ENCODE data around the gene AQP12A.
"Not testable (repeated sequence)": the region's sequence is repeated elsewhere in the genome, so short reads cannot be mapped to it uniquely, and the experiment has no call there.

AQP12A gene

DNA sequence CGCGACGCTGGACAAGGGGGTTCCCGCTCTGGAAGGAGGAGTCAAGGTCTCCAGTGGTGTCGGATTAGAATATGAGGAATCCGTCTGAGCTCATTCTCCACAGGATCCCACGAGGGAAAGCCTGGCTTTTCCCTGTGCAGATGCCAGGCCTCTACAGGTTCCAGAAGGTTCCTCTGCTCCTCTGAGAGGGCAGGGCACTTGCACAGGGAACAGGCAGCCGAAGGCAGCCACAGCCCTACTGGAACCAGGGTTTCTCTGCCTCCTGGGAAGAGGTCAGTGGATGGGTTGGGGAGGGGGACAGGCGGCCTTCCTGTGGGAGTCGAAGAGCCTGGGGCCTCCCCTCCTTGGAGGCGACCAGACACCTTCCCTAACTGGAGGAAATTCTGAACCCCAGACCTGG lies 1.7 kb upstream of the AQP12A start:
- no peak for DNase-seq

DNA sequence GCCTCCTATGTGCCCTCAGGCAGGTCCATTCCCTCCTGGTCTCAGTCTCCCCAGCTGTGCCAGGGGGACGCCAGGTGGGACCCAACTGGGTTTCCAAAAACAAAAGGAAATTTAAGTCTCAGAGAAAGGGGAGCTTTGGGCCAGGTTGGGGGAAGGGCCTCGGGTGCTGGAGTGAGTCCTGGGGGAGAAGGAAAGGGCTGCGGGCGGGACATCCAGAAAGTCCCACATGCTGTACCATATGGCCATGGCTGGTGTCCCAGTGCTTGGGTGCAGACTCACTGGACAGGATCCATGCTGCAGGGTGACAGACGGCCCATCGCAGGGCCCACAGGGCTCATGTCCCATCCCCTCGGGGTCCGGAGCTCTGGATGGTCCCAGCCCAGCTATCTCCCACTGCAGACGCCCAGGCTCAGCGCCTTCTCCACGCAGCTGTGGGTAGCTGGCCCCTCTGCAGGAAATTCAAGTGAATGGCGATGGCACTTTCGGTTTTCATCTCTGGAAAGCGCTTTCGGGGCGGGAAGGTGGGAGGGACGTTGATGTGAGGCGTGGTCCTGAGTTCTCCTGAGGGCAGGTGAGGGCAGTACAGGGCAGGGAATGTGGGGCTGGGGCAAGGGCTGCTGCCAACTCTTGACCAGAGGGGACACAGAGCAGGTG lies 1.1 kb upstream of the AQP12A start:
- not testable (repeated sequence) for DNase-seq

DNA sequence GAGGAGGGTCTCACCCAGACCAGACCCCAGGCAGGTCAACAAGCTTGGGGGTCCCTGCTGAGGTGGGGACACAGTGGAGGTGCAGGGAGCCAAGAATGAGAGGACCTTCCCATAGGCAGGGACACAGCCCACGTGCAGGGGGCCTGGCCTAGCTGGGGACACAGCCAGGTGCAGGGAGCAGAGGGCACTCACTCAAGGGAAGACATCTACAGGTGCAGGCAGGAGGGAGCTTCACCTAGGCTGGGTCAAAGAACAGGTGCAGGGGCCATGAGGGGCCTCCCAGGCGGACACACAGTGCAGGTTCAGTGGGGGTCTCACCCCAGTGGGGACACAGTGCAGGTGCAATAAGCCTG lies 615 bp upstream of the AQP12A start:
- not testable (repeated sequence) for DNase-seq

DNA sequence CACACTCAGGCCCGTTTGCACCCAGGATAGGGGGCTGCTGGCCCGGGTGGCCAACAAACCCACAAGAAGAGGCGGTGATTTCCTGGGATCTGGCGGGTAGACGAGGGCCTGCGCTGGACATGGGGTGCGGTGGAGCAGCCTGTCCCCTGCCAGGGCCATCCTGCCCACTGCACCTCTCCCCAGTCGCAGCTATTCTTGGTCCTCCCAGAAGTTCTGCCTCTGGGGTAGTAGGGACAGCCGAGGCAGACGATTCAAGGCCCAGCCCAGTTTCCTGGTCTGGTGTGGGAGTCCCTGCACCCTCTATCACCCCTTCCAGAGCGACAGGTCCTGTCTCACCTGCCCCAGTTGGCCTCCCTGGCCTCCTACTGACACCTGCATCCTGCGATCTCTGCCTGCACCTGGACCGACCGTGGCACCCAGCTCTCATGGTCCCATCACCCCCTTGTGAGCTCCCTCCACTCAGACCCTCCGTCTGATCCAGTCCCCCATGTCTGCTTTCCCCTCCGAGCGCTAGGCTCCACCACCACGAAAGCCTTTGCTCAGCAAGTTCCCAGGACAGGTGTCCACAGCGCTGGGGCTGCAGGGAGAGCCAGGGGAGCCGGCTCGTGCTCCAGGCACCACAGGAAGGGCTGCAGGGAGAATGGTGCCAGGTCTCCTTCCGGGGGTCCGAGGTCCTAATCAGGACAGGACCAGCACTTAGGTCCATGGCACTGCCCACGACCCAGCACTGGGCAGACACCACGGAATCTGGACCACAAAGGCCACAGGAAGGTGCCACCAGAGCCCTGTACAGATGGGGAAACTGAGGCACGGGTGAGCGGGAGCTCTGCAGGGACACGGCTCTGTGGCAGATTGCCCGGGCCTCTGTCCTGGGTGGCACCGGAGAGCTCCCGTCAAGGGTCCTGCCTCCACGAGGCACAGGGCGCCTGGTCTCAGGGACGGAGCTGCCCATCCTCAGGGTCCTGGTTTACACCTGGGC lies 1.2 kb downstream of the AQP12A start:
- DNase-seq, result not testable (repeated sequence)

DNA sequence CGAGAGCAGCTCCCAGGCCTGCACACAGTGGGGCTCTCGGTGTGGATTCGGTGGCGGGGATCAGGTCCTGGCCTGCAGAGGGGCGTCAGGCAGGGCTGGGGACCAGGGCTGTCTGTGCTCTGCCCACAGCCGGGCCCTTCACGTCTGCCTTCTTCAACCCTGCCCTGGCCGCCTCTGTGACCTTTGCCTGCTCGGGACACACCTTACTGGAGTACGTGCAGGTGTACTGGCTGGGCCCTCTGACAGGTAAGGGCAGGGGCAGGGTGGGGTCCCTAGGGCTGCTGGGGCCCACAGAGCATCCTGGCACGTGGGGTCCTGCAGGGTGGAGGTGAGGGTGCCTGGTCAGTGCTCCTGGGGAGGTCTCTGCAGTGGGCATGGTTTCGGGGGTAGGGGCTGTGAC lies 2.6 kb downstream of the AQP12A start:
- not testable (repeated sequence) for DNase-seq

DNA sequence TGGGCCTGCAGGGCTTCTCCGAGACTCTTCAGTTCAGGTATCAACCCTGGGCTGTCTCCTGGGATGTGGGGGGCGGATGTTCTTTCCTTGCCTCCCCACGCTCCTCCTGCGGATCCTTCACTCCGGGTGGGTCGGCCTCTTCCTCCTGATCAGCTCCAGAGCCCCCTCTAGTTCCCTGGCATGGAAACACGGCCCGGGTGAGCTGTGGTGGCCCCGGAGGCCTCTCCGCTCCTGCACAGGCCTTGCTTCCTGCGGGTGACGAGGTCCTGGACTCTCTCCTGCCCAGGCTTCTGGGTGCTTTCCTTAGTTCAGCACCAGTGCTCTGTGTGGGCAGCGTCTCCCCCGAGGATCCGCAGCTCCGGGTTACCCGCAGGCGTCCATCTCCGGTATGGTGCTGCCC lies 3.9 kb downstream of the AQP12A start:
- not testable (repeated sequence) for DNase-seq

DNA sequence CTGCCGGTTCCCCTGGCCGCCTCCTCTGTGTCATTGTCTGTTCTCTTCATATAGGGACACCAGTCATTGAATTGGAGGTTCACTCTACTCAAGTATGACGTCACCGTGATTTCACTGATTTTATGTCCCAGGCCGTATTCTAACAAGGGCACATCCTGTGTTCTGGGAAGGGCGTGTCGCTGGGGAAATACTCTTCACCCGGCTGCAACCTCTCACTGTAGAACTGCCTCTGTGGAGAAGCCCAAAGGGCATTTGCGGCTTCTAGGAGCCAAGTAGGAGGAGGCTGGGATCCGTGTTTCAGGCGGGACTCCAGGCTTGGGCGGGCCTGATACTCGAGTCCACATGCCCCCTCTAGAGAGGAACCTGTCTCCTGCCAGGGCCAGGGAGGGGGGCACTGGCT lies 4.8 kb downstream of the AQP12A start:
- DNase-seq, result not testable (repeated sequence)

DNA sequence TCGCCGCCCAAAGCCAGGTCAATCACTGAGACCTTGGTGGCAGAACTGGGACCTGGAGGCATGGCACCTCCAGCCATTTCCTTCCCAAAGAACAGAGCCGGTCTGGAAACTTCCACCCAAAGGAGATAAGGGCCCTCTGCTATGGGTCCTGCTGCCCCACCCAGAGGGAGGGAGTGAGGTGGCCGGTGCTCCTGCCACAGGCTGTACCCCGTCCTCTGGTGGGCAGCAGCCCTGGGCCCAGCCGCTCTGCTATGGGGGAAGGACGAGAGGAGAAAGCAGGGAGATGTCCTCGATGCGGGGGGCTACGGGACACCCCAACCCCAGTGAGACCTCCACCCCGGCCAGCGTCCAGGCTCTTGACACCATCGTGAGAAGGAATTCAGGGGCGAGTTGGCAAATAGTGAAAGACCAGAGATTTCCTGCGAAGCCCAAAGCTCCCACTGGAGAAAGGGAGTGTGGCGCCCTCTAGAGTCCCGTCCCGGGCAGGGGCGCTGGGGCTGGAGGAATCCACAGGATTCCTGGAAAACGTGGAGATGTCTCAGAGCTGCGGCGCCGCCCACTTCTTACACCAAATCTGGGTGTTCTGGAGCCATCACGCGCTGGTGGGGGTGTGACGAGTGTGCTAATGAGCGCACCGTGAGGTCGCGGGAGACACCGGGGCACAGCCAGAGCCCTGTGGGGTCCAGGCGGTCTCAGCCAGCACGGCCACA lies 7.3 kb downstream of the AQP12A start:
- DNase-seq, result not testable (repeated sequence)

DNA sequence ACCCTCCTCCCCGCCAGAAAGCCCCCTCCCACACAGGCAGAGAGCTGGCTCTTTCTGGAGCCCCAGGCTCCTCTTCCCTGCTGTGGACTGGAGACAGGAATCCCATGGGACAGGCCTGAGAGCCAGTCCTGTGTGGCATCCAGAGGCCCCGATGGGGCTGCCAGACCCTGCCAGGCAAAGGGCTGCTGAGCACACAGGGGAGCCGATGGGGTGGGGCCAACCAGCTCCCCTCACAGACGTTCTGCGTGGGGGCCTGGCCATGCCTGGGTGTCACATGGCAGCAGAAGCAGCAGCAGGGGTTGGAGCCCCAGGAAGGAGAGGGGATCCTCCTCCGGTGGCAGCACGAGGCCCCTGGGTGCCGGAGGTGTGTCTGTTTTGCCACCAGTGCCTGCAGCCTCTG lies 8.2 kb downstream of the AQP12A start:
- not testable (repeated sequence) for DNase-seq

DNA sequence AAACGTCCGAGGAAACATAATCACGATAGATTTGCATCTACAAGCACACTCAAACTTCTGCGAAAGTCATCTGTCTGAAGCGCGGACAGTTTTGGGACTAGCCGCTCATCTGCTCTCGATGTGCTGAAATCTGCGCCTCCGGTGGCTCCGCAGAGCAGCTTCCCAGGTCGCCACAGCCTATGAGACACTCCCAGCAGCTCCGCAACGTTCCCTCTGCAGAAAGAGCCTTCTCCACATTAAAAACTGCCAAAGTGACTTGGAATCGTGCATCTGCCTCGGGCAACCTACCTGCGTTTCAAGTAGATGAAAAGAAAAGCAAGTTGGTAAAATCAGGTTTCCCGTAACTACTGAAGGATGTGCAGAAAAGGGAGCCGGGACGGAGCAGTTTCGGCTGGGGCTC lies 8.9 kb downstream of the AQP12A start:
- DNase-seq, result not testable (repeated sequence)

DNA sequence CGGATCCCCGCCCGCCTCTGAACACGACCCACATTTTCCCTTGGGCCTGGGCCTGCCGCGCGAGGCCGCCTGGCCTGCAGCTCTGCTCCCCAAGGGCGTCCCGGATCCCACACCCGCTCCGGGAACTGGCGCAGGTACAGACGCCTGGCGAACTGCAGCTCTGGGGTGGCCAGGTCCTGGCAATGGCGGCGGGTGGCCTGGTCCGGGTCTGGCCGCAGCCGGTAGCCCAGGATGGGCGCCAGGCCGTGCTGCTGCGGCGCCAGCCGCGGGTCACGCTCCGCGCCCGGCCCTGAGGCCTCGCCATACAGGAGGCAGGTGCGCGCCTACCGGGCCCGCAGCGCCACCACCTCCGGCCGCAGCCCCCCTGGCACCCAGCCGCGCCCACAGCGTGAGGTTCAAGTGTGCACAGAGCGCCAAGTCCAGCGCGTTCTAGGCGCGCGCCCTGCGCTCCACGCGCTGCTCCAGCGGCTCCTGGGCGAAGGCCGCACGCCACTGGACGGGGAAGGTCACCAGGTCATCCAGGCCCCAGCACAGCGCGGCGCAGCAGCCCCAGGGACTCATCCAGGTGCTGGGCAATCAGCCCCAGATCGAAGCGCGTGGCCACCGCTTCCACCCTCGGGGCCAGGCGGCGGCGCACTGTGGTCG lies 9.5 kb downstream of the AQP12A start:
- DNase-seq, result no peak

DNA sequence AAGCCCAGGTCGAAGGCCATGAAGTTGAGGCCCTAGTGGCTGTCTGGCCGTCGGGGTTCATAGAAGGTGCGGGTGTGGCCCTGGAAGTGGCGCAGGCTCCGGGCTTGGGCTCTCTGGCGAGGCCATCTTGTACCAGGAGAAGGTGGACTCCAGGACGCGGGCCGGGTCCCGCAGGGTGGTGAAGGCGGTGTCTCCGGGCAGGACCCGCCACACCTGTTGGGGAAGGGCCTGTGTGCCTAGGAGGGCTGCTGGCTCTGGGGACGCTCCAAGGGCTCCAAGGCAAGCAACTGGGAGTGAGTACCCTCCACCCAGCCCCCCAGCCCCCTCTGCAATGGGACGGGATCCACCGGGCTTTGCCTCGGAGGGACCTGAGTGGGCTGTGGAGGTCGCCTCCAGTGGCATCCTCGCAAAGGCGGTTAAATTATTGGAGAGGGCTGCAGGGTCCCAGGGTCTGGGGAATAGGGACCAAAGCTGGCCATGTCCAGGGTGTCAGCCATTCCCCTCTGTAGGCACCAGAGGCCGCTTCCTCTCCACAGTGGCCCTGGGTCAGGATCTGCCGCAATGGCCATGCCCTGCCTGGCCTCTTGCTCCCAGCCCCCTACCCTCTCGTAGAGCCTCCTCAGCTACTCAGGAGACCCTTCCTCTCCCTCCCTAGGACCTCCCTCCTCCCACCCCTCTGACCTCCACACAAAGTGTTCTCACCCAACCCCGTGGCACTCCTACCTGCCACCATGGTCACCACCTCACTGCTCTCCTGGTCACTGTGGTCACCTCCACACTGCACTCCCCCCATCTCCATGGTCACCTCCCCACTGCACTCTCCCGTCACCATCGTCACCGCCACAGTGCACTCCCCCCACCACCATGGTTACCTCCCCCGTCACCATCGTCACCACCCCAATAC lies 10.3 kb downstream of the AQP12A start:
- DNase-seq, result no peak

DNA sequence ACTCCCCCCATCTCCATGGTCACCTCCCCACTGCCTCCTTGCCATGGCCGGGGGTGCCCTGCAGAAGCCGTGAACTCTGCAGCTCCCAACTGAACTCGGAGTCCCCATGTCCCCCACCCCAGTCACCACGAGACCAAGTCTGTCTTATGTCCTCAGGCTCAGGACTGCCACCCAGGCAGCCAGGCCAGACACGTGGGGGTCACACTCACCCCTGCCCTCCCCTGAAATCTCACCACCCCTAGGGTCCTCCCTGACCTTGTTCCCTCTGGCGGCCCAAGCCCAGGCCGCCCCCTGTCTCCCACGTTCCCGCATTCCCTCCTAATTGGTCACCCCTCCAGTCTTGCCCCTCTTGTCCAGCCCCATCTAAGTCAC lies 11.0 kb downstream of the AQP12A start:
- DNase-seq, result no peak

DNA sequence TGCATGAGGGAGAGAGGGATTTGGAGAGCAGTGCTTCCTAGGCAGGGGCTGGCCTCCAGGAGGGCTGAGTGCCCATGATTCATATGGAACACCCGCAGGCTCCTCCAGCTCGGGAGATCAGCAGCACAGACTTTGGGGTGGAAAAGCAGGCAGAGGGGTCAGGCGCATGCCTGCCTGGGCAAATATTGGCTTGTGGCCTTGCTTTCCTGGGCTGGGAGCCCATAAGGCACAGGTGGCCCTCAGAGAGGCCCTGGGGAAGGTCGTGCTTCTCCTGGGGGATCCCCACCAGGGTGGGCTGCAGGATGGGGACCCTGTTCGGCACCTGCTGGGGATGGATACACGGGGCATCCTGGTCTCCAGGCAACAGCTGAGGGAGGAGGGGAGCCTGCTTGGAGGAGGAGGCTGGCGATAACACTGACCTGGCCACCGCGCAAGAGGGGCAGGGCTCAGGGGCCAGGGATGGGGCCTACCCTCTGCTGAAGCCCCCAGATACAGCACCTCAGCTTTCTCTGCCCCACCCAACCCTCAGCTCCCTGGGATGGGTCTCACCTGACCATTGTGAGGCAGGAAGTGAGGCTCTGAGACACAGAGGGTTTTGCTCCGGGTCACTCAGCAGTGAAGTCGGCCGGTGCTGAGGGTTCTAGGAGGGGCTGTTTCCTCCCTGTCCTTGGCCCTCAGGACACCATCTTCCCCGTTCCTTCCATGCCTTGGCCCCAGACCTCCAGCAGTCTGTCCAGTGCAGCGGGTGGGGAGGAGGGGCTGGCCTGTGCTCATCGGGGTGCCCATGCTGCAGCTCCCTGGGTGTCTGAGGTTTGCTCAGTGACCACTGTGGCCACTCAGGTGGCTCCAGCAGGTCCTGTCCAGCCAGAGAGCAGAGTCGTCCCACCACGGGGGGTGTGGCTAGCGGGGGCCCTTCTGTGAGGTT lies 12.0 kb downstream of the AQP12A start:
- DNase-seq, result no peak

DNA sequence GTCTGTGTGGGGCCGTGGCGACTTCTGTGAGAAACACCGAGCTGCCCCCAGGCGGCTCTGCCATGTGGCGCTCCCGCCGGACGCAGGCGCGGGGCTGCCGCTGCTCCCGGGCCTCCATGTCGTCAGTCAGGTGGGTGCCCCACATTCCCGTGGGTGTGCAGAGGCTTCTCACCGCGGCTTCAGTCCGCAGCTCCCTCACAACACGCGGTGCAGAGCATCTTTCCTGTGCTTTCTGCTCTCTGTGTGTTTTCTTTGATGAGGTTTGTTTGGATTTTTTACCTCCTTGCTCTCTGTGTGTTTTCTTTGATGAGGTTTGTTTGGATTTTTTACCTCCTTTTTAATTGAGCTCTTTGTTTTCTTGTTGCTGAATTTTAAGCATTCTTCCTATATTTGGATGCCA lies 13.0 kb downstream of the AQP12A start:
- no peak for DNase-seq

DNA sequence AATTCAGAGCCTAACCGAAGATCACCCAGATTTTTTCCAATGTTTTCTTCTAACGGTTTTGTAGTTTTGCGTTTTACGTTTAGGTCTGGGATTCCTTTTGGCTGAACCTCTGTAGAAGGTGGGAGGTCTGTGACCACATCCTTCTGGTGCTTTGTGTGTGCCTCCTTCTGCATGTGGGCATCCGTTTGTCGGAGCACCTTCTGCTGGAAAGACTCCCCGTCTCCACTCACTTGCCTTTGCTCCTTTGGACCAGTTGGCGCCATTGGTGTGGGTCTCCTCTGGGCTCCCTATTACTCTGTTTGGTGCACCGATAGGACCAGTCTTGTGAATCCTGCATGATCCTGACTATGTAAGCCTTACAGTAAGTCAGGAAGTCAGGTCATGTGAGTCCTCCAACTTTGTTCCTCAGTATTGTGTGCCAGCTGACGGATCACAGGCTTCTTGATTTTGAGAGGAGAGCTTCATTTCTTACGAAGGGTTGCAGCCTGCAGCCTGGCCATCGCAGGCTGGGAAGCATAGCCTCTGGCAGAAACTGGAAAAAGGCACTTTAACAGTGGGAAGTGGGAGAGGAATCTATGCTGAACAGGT lies 13.6 kb downstream of the AQP12A start:
- no peak for DNase-seq

DNA sequence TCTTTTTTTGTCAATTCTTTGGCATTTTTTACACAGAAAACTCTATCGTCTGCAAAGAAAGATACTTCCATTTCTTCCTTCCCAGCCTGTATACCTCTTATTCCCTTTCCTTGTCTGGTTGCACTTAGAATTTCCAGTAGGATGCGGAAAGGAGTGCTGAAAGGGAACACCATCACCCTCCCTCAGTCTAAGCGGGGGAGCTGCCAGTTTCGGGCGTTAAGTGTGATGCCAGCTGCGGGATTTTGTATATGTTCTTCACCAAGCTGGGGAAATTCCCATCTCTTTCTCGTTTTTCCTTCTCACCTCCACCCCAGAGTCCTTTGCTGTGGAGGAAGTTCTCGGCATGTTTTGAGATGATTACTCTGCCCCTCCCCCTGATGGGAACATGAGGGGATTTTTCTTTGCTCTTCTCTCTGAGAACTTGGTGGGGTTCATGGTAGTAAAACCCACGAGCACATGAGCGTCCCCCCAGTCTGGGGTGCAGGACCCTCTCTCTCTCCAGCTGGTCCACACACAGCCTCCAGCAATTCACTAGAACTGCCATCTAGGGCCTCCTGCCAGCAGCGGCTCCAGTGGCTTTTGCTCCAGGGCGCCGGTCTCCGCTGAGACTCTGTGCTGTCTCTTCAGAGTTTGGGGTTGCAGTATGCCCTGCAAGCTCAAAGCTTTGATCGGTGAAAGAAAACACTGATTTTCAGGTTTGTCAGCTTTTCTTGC lies 15.5 kb downstream of the AQP12A start:
- DNase-seq, result no peak

DNA sequence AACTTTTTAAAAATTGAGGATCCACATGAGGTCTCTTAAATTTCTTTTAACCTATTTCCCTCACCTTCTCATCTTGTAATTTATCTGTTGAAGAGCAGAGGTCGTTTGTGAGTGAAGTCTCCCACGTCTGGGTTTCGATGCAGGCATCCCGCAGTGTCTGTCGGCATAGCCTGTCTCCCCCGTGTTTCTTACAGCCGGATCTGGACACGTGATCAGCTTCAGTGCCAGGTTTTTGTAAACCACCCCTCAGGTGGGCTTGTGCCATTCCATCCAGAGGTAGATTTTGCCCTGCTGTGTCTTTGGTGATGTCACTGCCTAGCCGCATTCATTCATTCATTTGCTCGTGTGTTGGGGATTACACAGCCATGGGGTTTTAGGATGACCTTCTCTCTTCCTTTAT lies 16.2 kb downstream of the AQP12A start:
- no peak for DNase-seq

DNA sequence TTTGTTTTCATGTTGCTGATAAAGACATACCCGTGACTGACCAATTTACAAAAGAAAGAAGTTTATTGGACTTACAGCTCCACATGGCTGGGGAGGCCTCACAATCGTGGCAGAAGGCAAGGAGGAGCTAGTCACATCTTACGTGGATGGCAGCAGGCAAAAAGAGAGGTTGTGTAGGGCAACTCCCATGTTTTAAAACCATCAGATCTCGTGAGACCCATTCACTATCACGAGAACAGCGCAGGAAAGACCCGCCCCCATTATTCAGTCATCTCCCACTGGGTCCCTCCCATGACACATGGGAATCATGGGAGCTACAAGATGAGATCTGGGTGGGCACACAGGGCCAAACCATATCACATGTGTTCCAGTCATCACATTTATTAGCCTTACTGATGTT lies 16.8 kb downstream of the AQP12A start:
- DNase-seq, result no peak

DNA sequence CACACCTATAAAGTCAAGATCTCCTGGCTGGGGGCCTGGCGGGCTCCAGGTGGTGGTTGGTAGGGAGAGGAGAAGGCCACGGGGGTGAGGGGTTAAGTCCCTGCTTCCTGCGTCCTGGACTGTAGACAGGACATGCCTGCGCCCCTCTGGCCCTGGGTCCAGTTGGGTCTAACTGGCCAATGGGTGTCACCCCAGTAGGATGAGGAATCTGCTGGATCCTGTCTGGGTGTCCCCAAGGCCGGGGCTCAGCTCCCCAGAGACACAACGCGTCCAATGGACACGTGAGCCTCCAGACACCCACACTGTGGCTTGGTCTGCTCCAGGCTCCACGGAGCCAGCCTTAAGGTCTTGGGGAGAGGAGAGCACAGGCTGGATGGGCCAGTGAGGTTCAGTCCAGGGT lies 19.6 kb downstream of the AQP12A start:
- no peak for DNase-seq

Measured in hematopoietic multipotent progenitor cell treated with erythropoietin and hydrocortisone succinate and interleukin-3 and kit ligand, for 8 days (in vitro differentiated cells).